ENCODE results near the gene GRAP2. TPM values are rescaled to one million over a fixed set of nuclear protein-coding genes. Genes with fewer than 3 reads are reported as not detected.

Gene GRAP2
- total RNA-seq, 1 experiment from 2014 or later, result 0.42 TPM

DNA sequence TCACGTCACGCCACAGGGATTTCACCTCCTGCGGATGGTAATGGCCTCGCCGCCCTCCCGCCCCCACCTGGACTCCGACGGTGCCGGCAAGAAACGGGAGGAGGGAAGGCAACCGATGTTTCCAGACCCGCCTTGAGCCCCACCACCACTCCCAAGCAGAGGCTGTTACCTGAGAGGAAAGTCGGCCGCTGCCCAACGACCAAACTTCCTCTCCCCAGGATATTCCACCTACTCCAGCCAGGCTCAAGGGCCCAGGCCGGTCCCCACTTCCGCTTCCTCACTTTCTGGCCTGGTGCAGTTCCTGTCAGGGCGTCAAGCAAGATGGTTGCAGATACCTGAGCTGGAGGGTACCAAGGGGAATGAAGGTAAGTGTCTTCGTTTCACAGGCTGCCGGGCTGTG lies 7.4 kb upstream of the GRAP2 start, which contains the start of gene ENTHD1:
Gene ENTHD1 (minus strand): TSS at position 235 of the 400 bp plus-strand sequence. CDS start 6,012 bp downstream, outside the sequence.
- no peaks in the 10 kb centered on the region for H3K9me2 ChIP-seq (ENCODE audit: insufficient read depth)
- no peaks in the 10 kb centered on the region for H3K79me2 ChIP-seq (ENCODE audit: insufficient read depth, low read length)
- H3K36me3 ChIP-seq (ENCODE audit: control insufficient read depth in 1 of 2, insufficient read depth in 2 of 2, low read length in 2 of 2), result no peaks in the 10 kb centered on the region
- intact Hi-C loops (cut with micrococcal nuclease), result no loop called here
- TF ChIP-seq CBX3 (IDR thresholded peaks at IDR 0.05; ENCODE audit: low read depth) (no peak), FOSL1 (IDR thresholded peaks at IDR 0.05; ENCODE audit: low read depth) (no peak), REST (IDR thresholded peaks at IDR 0.05; ENCODE audit: low read depth) (no peak), CEBPB (IDR thresholded peaks at IDR 0.05; ENCODE audit: low read depth) (no peak), EZH2 (IDR thresholded peaks at IDR 0.05) (no peak), JUND (IDR thresholded peaks at IDR 0.05) (no peak), SRF (IDR thresholded peaks at IDR 0.05; ENCODE audit: low read depth) (no peak), TCF7L2 (IDR thresholded peaks at IDR 0.05; ENCODE audit: borderline replicate concordance, extremely low read depth, insufficient read depth, insufficient read length) (no peak), ELF1 (IDR thresholded peaks at IDR 0.05; ENCODE audit: borderline replicate concordance, low read depth) (no peak), EZH2phosphoT487 (IDR thresholded peaks at IDR 0.05; ENCODE audit: borderline replicate concordance) (no peak), YY1 (IDR thresholded peaks at IDR 0.05; ENCODE audit: extremely low read depth, insufficient replicate concordance, low read depth, low read length) (no peak)
- TF ChIP-seq, protein P1, sequence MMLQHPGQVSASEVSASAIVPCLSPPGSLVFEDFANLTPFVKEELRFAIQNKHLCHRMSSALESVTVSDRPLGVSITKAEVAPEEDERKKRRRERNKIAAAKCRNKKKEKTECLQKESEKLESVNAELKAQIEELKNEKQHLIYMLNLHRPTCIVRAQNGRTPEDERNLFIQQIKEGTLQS (IDR thresholded peaks at IDR 0.05), result no peak
- DNase-seq (ENCODE audit: low read depth, low spot score) (no peak), ATAC-seq (no peak)
- H3K27ac ChIP-seq (ENCODE audit: low read depth, low read length), result no peak within 1 kb of the TSS
- H2AFZ ChIP-seq (ENCODE audit: low read depth, low read length, poor library complexity, severe bottlenecking), result no peak within 1 kb of the TSS
- H4K20me1 ChIP-seq (ENCODE audit: insufficient read depth), result no peaks in the 10 kb centered on the region
- H3K9ac ChIP-seq (ENCODE audit: low read length), result no peak within 1 kb of the TSS
- H3K27me3 ChIP-seq (ENCODE audit: insufficient read depth, low read length), result peaks cover 55% of the 10 kb centered on the region
- no peaks in the 10 kb centered on the region for H3K4me1 ChIP-seq (ENCODE audit: control insufficient read depth in 1 of 2, insufficient read depth in 2 of 2, low read length in 2 of 2)
- POLR2A ChIA-PET, result no interaction called here
- RAD21 ChIA-PET (ENCODE audit: low non-redundant PET in 1 of 2, low total read pairs in 2 of 2, uncharacterized antibody in 2 of 2, unreplicated experiment in 2 of 2), result no interaction called here
- no TSS peak for BruUV-seq (replicated peaks)
- H3K4me2 ChIP-seq (ENCODE audit: low read length), result no peak within 1 kb of the TSS
- CTCF ChIA-PET, result no interaction called here
- no peak within 1 kb of the TSS for H3K4me3 ChIP-seq (replicated peaks in 1 of 2; ENCODE audit: low read depth in 1 of 2, low read length in 2 of 2)
- H3K9me3 ChIP-seq (ENCODE audit: control insufficient read depth in 1 of 2, insufficient read depth in 1 of 2, low read depth in 1 of 2, low read length in 2 of 2), result no peaks in the 10 kb centered on the region
